Measurements from ENCODE around the gene SVIL. TPM values are rescaled to one million over a fixed set of nuclear protein-coding genes. Genes with fewer than 3 reads are reported as not detected.
"Not testable (repeated sequence)": the region's sequence is repeated elsewhere in the genome, so short reads cannot be mapped to it uniquely, and the experiment has no call there.

The SVIL gene
- polyA plus RNA-seq, 1 experiment, result 5.7 TPM

DNA sequence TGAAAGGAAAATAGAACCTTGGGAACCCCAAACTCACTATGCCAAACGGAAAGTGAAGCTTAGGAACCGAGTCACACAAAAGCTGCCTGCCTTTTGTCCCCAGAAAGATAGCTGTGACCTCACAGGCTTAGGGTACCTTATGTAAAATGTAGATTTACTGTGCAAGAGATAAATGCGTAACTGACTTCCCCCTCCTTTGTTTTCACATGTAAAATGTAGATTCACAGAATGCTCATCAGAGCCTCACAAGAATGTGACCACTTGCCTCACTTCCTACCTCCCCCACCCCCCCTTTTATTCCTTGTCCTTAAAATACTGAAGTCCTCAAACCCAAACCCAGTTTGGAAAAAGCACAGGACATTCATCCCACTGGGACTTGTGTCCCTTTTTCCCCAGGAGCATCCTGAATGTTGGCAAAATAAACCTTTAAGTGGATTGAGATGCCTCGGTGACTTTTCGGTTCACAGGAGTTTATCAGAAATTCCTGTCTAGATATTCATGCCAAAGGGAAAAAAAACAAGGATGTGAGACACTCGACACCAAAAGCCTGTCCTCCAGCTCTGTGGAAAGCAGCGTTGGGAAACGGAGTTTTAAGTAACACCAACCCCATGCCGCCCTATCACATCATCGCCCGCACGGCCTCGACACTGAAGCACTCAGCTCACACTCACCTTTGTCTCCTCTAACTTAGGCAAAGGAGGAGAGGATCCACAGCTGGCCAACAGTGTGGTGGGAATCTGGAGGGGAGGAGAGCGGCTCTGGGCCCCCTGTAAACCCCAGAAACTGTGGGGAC lies 45.9 kb downstream of the SVIL start:
- POLR2A ChIA-PET, result no interaction called here
- no peak overlapping the region for H3K4me3 ChIP-seq (ENCODE audit: low read depth, low read length)
- no peaks in the 10 kb centered on the region for H3K27me3 ChIP-seq (ENCODE audit: control insufficient read depth, insufficient read depth, low read length)
- H3K36me3 ChIP-seq (ENCODE audit: control insufficient read depth, insufficient read depth, low read length), result no peaks in the 10 kb centered on the region
- CTCF ChIA-PET, result interaction anchor here (0.6 to 2.0 kb wide), 7 partner anchors 54 to 179 kb away, joined by 3 to 4 read pairs (median 3); no protein-coding TSS in a partner anchor
- TF ChIP-seq CTCF (IDR thresholded peaks at IDR 0.05; ENCODE audit: insufficient read depth, low read depth, low read length), result no peak
- DNase-seq (ENCODE audit: low read depth), result no peak

DNA sequence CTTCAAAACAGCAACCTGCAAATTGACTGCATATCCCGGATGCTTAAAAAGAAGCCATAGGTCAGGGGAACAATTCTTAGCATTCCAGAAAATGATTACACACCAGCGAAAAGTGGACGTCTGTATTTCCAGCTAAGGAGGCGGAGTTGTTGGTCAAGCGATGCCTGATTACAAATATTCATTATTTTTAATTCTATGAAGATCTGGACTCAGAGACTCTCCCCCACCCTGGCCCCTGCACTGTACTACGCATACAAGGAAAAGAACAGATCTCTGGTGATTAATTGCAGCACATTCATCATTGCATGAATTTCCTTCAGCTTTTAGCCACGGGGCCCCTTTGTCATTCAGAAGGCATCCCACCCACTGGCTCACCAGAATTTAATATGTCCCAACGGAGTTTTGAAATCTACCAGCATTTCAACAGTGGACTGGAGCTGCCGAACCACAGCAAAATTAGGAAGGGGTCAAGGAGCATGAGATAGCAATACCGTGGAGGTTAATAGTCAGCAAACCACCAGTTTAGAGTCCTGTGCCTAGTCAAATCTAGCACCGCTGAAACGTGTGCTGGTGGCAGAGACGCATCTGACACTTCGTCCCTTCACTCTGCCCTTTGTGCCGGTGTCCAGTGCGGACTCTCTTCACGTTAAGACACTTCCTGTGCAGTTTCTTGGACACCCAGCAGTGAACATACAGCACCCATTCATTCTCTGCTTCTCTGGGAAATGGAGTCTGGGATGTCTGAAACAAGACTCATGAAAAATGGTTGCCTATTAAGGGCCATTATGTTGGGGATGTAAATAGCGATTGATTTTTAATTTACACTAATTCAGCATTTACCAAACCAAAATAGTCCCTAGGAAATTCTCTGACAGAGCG lies 46.8 kb downstream of the SVIL start:
- H3K36me3 ChIP-seq (ENCODE audit: control insufficient read depth, insufficient read depth, low read length); POLR2A ChIA-PET; H3K4me3 ChIP-seq (ENCODE audit: low read depth, low read length); DNase-seq (ENCODE audit: low read depth); H3K27me3 ChIP-seq (ENCODE audit: control insufficient read depth, insufficient read depth, low read length): not testable (repeated sequence)
- CTCF ChIA-PET, result interaction anchor here (0.9 to 1.2 kb wide), 2 partner anchors 53 to 71 kb away, joined by 3 to 5 read pairs; no protein-coding TSS in a partner anchor

- DNase-seq (ENCODE audit: low read depth); H3K27me3 ChIP-seq (ENCODE audit: control insufficient read depth, insufficient read depth, low read length); POLR2A ChIA-PET; H3K36me3 ChIP-seq (ENCODE audit: control insufficient read depth, insufficient read depth, low read length); H3K4me3 ChIP-seq (ENCODE audit: low read depth, low read length): not testable (repeated sequence)
- CTCF ChIA-PET, result interaction anchor here (1.2 to 1.5 kb wide), 2 partner anchors 21 to 52 kb away, joined by 3 to 5 read pairs; no protein-coding TSS in a partner anchor
These were observed 47.5 kb downstream of the SVIL start for GRCh38 chr10:29587102-29587749.

DNA sequence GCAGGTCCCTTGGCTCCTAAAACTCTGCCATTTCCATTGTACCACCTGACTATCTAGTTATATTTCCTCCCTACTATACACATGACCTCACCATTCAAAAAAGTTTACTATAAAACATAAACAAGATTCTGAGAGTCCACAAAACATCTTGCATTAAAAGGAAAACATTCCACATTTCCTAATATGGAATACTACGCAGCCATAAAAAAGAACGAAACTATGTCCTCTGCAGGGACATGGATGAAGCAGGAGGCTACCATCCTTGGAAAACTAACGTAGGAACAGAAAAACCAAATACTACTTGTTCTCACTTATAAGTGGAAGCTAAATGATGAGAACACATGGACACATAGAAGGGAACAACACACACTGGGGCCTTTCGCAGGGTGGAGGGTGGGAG lies 48.3 kb downstream of the SVIL start:
- ChIA-PET CTCF (interaction anchor here (1.2 to 1.5 kb wide), 2 partner anchors 22 to 51 kb away, joined by 3 to 5 read pairs; no protein-coding TSS in a partner anchor), POLR2A (no interaction called here)
- DNase-seq (ENCODE audit: low read depth), result no peak
- TF ChIP-seq CTCF (IDR thresholded peaks at IDR 0.05; ENCODE audit: insufficient read depth, low read depth, low read length), result no peak
- H3K36me3 ChIP-seq (ENCODE audit: control insufficient read depth, insufficient read depth, low read length), result no peaks in the 10 kb centered on the region
- no peaks in the 10 kb centered on the region for H3K27me3 ChIP-seq (ENCODE audit: control insufficient read depth, insufficient read depth, low read length)
- no peak overlapping the region for H3K4me3 ChIP-seq (ENCODE audit: low read depth, low read length)

DNA sequence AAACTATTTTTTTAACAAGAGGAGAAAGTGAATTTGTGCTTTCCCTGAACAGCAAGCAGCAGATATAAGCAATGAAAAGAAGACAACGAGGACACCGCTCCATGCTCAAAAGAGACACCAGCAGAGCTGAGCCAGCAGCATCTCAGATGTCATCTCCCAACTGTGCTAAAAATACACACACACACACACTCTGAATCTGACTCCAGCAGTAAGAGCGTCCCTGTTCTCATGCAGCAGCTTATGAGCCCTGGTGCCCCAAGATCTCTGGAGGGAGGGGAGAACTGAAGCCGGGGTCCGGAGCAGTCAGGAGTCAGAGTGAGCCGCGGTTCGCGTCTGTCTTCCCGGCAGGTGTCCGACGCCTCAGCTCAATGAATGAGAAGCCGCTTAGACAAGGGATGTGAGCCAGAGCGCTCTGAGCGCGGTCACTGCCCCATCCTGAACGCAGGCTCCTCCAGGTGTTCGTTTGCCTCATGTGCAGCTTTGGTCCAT lies 49.2 kb downstream of the SVIL start:
- POLR2A ChIA-PET, result no interaction called here
- DNase-seq (ENCODE audit: low read depth), result no peak
- TF ChIP-seq CTCF (IDR thresholded peaks at IDR 0.05; ENCODE audit: insufficient read depth, low read depth, low read length), result no peak

More for the DNA sequence above, 49.2 kb downstream of the SVIL start:
- no peak overlapping the region for H3K4me3 ChIP-seq (ENCODE audit: low read depth, low read length)
- CTCF ChIA-PET, result interaction anchor here (0.8 to 1.5 kb wide), 2 partner anchors 23 to 50 kb away, joined by 3 read pairs; no protein-coding TSS in a partner anchor
- H3K36me3 ChIP-seq (ENCODE audit: control insufficient read depth, insufficient read depth, low read length), result no peaks in the 10 kb centered on the region
- no peaks in the 10 kb centered on the region for H3K27me3 ChIP-seq (ENCODE audit: control insufficient read depth, insufficient read depth, low read length)

Measured in BJ (cell line).